Measurements from ENCODE around the gene WNK4.

GRCh38 chr17:42774066-42774745 is 6.2 kb upstream of the WNK4 start:
- TF ChIP-seq CTCF (IDR thresholded peaks at IDR 0.05): no peak
- TF ChIP-seq POLR2A (IDR thresholded peaks at IDR 0.05): no peak

Data from thyroid gland (tissue), 4 donors.